T-helper 2 cell treated with Interferon-gamma antibody and Interleukin-4, amounts not matched to agents 5 μg/mL and 100 μg/mL, for 36 hours (primary cell): ENCODE measurements around the gene SOHLH2.

ENCODE experiments used
- DNase-seq: peaks from one replicate; pipeline ENCODE4 v3.0.0; 2021; ENCODE audit warnings: low spot score
- H3K27ac Mint-ChIP-seq: one replicate; pipeline ENCODE4 v1.8.0; 2021; ENCODE audit warnings: mild to moderate bottlenecking, mixed read lengths
- H3K27me3 Mint-ChIP-seq: one replicate; pipeline ENCODE4 v1.8.0; 2021; ENCODE audit warnings: low read depth, mixed read lengths
- H3K36me3 Mint-ChIP-seq: one replicate; pipeline ENCODE4 v1.8.0; 2021; ENCODE audit warnings: low read depth, mixed read lengths
- H3K4me1 Mint-ChIP-seq: one replicate; pipeline ENCODE4 v1.8.0; 2021; ENCODE audit warnings: low read depth, mixed read lengths
- H3K4me3 Mint-ChIP-seq: one replicate; pipeline ENCODE4 v1.8.0; 2022; ENCODE audit warnings: mild to moderate bottlenecking, moderate library complexity, mixed read lengths
- H3K9me3 Mint-ChIP-seq: one replicate; pipeline ENCODE4 v1.8.0; 2021; ENCODE audit warnings: mixed read lengths

SOHLH2 gene

DNA sequence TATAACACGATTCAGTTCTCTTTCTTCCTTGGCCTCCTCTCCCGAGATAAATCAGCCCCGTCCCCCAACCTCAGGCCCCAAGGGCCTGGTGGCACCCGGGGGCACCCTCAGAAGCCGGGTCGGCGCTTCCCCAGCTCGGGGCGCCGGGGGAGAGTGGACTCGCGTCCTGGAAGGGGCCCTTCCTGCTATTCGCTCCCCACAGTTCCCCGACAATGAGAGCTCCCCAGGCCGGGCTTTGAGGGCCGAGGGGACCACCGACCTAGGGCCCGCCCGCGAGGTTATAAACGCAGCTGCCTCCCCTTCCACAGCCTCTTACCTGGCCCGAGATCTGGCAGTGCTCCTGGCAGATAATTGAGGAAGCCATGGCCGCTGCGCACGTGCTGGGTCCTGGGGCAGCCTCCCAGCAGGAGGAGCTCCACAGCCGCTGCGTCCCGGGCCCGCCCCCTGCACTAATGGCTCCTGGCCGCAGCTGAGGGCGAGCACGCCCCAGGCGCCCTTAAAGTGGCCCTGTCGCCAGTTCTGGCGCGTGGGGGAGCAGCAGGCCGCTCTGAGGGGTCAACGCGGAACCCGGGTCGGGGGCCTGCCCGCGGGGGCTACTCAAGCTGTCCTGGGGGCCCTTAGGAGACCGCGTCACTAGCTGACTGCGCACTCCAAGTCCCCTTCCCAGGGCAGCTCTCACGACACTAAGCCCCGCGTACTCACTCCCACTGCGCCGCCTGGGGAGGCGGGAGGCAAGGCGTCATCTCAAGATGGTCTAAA, at the start of gene SOHLH2:
Gene SOHLH2 (minus strand): TSS at position 394 of the 759 bp plus-strand sequence. CDS start 30 bp downstream, at position 364.
- Mint-ChIP-seq H3K27me3 (no peaks in the 10 kb centered on the region), H3K4me3 (no peak within 1 kb of the TSS), H3K9me3 (peaks cover 5% of the 10 kb centered on the region), H3K27ac (no peak within 1 kb of the TSS), H3K36me3 (no peaks in the 10 kb centered on the region), H3K4me1 (no peaks in the 10 kb centered on the region)
- no peak for DNase-seq

DNA sequence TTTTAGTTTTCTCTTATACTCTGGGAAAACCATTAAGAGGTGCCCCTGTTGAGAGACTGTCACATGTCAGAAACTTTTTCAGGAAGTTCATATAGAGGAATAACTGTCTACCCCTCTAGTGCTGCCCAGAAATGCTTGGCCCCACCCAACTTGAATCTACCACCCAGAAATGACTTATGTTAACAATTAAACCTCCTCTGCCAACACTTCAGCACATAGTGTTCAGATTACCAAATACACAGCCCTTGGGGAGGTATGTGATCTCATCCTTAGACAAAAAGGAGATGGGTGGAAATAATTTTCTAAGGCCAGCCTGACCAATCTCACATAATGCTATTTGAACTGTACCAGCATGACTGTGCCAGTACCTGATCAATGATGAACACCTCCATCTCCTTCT, 47.6 kb upstream of the SOHLH2 start:
- H3K4me1 Mint-ChIP-seq: no peaks in the 10 kb centered on the region
- no peak overlapping the region for H3K27ac Mint-ChIP-seq
- H3K4me3 Mint-ChIP-seq: no peak overlapping the region
- no peak for DNase-seq
- no peaks in the 10 kb centered on the region for H3K36me3 Mint-ChIP-seq
- H3K9me3 Mint-ChIP-seq: no peaks in the 10 kb centered on the region
- peaks cover 8% of the 10 kb centered on the region for H3K27me3 Mint-ChIP-seq

DNA sequence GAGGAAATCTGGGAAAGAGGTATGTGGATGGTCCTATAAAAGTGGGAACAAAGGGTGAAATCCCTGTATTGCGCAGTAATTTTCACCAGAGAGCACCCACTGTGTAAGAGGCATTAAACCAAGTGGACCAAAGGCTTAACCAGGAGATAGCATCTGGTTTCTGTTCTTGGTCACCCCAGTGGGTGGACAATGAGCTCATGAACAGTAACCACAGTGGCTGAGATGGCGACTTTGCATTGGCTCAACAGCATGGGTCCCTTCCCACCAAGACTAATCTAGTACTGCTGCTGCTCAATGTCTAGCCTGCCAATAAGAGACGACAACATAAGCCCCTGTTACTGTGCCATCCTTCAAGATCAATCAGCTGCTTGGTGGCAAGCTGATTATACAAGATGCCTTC, 46.7 kb upstream of the SOHLH2 start:
- Mint-ChIP-seq H3K9me3 (no peaks in the 10 kb centered on the region), H3K36me3 (no peaks in the 10 kb centered on the region), H3K4me3 (no peak overlapping the region), H3K4me1 (no peaks in the 10 kb centered on the region), H3K27me3 (peaks cover 8% of the 10 kb centered on the region), H3K27ac (no peak overlapping the region)
- DNase-seq: no peak

DNA sequence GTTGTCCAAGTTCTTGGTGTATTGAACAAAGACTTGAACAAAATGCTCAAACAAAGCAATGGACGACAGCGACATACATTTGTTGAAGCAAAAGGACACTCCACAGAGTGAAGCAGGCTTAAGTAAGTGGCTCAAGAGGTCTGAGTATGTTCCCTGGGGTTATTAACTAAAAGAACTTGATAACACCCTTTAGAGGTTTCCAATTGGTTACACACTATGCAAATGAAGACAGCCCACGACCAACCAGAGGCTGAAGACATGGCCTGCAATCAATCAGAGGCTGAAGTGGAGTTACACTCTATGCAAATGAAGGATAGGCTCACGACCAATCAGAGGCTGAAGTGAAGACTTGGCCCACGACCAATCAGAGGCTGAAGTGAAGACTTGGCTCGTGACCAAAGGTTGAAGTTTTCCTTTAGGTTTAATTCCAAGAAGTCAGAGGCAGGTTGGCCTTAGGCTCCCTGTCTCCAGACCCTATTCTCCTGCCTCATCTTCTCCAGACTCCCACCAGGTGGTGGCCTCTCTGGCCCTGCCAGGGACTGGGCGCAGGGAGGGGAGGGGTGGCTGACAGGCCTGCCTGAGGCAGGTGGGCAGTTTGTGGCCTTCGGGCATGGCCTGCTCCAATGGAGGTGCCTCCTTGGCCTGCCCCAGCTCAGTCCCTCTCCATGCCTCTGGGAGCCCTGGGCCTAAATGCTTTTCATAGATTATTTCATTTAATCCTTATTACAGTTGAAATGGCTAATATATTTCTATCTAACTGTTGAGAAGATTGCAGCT, 45.2 kb upstream of the SOHLH2 start:
- H3K27me3 Mint-ChIP-seq: peaks cover 8% of the 10 kb centered on the region

DNA sequence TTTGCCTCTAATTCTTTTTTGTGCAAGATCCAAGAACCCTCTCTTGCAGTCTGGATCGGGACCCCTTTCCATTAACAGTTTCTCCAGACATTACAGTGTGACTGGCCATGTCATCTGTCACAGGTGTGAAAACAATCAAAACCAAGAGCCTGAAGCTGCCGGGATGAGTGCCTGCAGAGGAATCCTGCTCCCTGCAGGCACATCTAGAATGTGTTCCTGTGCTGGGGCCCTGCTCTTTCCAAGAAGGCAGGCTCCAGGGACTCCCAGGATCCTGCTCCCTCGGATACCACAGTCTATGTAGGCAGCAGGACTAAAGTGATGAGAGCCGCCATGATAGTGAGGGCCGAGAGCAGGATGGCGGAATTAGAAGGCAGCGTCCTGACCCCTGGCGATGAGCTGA, 44.5 kb upstream of the SOHLH2 start:
- Mint-ChIP-seq H3K9me3 (no peaks in the 10 kb centered on the region), H3K4me3 (no peak overlapping the region), H3K36me3 (no peaks in the 10 kb centered on the region), H3K27ac (no peak overlapping the region), H3K27me3 (peaks cover 4% of the 10 kb centered on the region), H3K4me1 (no peaks in the 10 kb centered on the region)
- no peak for DNase-seq

More for the DNA sequence above, 45.2 kb upstream of the SOHLH2 start:
- Mint-ChIP-seq H3K27ac (no peak overlapping the region), H3K9me3 (no peaks in the 10 kb centered on the region), H3K4me3 (no peak overlapping the region), H3K4me1 (no peaks in the 10 kb centered on the region), H3K36me3 (no peaks in the 10 kb centered on the region)
- no peak for DNase-seq

DNA sequence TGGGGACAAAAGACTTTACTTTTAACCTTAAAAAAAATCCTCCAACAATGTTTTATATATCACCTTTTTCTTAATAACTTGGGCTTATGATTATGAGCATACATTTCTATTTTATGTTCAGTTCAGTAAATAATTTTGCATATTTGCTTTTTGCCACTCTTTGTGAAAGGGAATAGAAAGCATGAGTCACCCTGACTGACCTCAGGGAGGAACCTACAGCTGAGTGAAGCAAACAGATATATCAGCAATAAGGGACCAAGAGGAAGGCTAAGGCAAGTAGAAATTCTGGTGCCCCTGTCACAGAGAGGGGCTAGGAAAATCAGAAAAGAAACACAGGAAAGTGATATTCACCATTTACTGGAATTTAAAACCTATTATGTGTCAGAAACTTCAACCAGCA, 37.2 kb upstream of the SOHLH2 start:
- Mint-ChIP-seq H3K27me3 (no peaks in the 10 kb centered on the region), H3K27ac (no peak overlapping the region), H3K36me3 (no peaks in the 10 kb centered on the region), H3K9me3 (no peaks in the 10 kb centered on the region), H3K4me3 (no peak overlapping the region), H3K4me1 (no peaks in the 10 kb centered on the region)
- no peak for DNase-seq

DNA sequence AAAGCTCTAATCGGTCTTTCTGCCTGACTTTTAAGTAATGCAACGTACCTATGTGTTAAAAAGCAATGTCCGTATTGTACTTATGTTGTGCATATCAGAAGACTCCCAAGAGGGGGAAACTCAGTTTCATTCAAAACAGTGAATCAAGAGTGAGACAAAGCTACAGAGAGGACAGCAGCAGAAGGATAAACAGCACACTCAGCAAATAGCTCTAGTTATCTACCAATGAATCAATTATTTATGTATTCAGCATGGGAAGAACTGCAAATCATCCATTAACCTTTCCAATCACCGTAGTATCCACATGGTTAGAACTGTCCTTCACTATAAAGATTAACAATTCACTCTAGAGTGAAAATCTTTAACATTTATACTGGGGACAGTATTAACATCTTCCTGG, 36.7 kb upstream of the SOHLH2 start:
- Mint-ChIP-seq H3K4me3 (no peak overlapping the region), H3K36me3 (no peaks in the 10 kb centered on the region), H3K9me3 (no peaks in the 10 kb centered on the region), H3K4me1 (no peaks in the 10 kb centered on the region), H3K27ac (no peak overlapping the region), H3K27me3 (no peaks in the 10 kb centered on the region)
- DNase-seq: no peak

DNA sequence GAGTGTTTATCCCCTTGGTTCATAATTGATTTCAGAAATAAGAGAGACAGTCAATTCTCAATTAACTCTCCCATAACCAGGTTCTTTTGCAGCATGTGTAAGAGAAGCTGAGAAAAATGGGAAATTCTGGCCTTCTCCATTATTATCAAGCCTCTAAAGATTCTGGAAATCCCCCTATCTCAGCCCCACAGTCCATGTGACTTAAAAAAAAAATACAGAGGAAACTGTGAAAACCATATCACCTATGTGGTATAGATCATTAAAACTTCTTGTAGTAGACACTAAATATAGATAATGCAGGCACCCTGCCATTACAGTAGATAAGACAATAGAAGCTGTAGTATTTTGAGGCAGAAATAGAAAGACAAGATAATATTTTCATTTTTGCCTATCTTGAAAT, 34.3 kb upstream of the SOHLH2 start:
- DNase-seq: no peak
- H3K4me3 Mint-ChIP-seq: no peak overlapping the region
- no peaks in the 10 kb centered on the region for H3K9me3 Mint-ChIP-seq
- no peaks in the 10 kb centered on the region for H3K4me1 Mint-ChIP-seq
- no peaks in the 10 kb centered on the region for H3K27me3 Mint-ChIP-seq
- no peaks in the 10 kb centered on the region for H3K36me3 Mint-ChIP-seq
- H3K27ac Mint-ChIP-seq: no peak overlapping the region

DNA sequence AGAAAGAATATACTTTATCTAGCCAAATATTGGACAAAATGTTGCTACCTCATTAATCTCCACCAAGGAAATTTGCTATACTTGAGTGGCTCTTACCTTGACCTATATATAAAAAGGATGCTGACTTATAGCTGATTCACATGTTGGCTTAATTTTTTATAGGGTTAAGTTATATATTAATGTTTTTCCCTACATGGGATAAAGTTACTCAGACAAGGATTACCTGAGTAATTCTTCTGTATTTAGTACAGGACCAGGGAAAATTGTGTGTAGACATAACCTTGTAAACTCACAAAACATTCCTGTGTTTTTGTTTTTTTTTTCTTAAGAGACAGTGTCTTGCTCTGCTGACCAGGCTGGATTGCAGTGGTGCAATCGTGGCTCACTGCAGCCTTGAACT, 30.6 kb upstream of the SOHLH2 start:
- no peaks in the 10 kb centered on the region for H3K9me3 Mint-ChIP-seq
- no peaks in the 10 kb centered on the region for H3K36me3 Mint-ChIP-seq
- H3K4me3 Mint-ChIP-seq: no peak overlapping the region
- no peaks in the 10 kb centered on the region for H3K4me1 Mint-ChIP-seq
- no peaks in the 10 kb centered on the region for H3K27me3 Mint-ChIP-seq
- no peak for DNase-seq
- H3K27ac Mint-ChIP-seq: no peak overlapping the region

DNA sequence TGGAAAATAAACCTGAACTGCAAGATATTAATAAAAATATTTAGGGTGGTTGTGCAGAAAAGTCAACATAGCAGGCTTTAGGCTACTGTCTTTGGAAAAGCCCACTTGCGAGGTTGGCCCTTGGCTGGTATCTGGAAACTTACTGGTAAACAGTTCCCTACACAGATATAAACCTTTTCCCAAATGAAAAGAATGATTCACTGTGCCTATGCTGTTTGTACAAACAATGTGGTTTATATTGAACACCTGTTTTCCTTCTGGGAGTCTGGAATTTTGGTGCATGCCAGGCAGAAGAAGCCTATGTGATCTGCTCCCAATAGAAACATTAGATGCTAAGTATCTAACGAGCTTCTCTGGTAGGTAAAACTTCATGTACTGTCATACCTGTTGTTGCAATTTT, 29.7 kb upstream of the SOHLH2 start:
- Mint-ChIP-seq H3K27me3 (no peaks in the 10 kb centered on the region), H3K4me3 (no peak overlapping the region), H3K27ac (no peak overlapping the region), H3K9me3 (no peaks in the 10 kb centered on the region), H3K4me1 (no peaks in the 10 kb centered on the region), H3K36me3 (no peaks in the 10 kb centered on the region)
- no peak for DNase-seq

GRCh38 chr13:36242761-36243160, 28.4 kb upstream of the SOHLH2 start:
- no peaks in the 10 kb centered on the region for H3K36me3 Mint-ChIP-seq
- no peaks in the 10 kb centered on the region for H3K4me1 Mint-ChIP-seq
- no peaks in the 10 kb centered on the region for H3K9me3 Mint-ChIP-seq
- H3K27ac Mint-ChIP-seq: no peak overlapping the region
- H3K4me3 Mint-ChIP-seq: no peak overlapping the region
- H3K27me3 Mint-ChIP-seq: no peaks in the 10 kb centered on the region
- DNase-seq: no peak

GRCh38 chr13:36231236-36231635, 16.9 kb upstream of the SOHLH2 start:
- no peak for DNase-seq
- Mint-ChIP-seq H3K27me3 (no peaks in the 10 kb centered on the region), H3K4me3 (no peak overlapping the region)

GRCh38 chr13:36224730-36225129, 10.4 kb upstream of the SOHLH2 start:
- Mint-ChIP-seq H3K4me3 (no peak overlapping the region), H3K36me3 (no peaks in the 10 kb centered on the region), H3K27me3 (no peaks in the 10 kb centered on the region), H3K4me1 (no peaks in the 10 kb centered on the region), H3K27ac (no peak overlapping the region), H3K9me3 (peaks cover 19% of the 10 kb centered on the region)
- DNase-seq: no peak

More at GRCh38 chr13:36231236-36231635, 16.9 kb upstream of the SOHLH2 start:
- peaks cover 11% of the 10 kb centered on the region for H3K9me3 Mint-ChIP-seq
- no peak overlapping the region for H3K27ac Mint-ChIP-seq
- H3K36me3 Mint-ChIP-seq: no peaks in the 10 kb centered on the region
- H3K4me1 Mint-ChIP-seq: no peaks in the 10 kb centered on the region

DNA sequence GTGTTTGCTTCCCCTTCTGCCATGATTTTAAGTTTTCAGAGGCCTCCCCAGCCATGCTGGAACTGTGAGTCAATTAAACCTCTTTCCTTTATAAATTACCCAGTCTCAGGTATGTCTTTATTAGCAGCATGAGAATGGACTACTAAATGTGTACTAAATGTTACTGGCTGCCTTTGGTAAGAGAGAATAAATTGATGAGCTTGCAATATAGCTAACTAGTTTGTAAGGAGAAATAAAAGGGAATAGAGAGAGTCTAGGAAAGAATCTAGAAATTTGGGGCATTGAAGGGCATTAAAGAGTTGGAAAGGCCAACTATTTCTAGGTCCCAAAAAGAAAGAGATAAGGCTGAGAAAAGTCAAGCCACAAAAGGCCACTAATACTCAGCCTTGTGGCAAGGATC, 5.5 kb upstream of the SOHLH2 start:
- DNase-seq: no peak
- H3K9me3 Mint-ChIP-seq: peaks cover 15% of the 10 kb centered on the region
- no peaks in the 10 kb centered on the region for H3K27me3 Mint-ChIP-seq
- no peak overlapping the region for H3K4me3 Mint-ChIP-seq
- H3K36me3 Mint-ChIP-seq: no peaks in the 10 kb centered on the region
- H3K27ac Mint-ChIP-seq: no peak overlapping the region
- no peaks in the 10 kb centered on the region for H3K4me1 Mint-ChIP-seq
